Neuronal stem cell (in vitro differentiated cells): ENCODE results near the gene SPRYD3.

Experiments
- DNase-seq: peaks from one replicate; pipeline ENCODE4 v3.0.0-alpha.2; 2013; ENCODE audit warnings: low spot score
- H2AFZ ChIP-seq: one replicate; pipeline ENCODE4 v1.6.1; 2013; ENCODE audit warnings: mild to moderate bottlenecking, low read length, inconsistent platforms
- H2AK5ac ChIP-seq: 2 replicates; pipeline ENCODE4 v1.6.1; 2013; ENCODE audit warnings: low read depth, mild to moderate bottlenecking, inconsistent platforms, low read length, moderate library complexity, mixed read lengths
- H2BK120ac ChIP-seq: 2 replicates; pipeline ENCODE4 v1.6.1; 2013; ENCODE audit warnings: low read depth, mild to moderate bottlenecking, inconsistent platforms, low read length, moderate library complexity, mixed read lengths
- H2BK12ac ChIP-seq: one replicate; pipeline ENCODE4 v1.6.1; 2013; ENCODE audit warnings: low read length, inconsistent platforms
- H2BK15ac ChIP-seq: 2 replicates; pipeline ENCODE4 v1.6.1; 2013; ENCODE audit warnings: mild to moderate bottlenecking, low read length, inconsistent platforms, mixed read lengths
- H2BK5ac ChIP-seq: one replicate; pipeline ENCODE4 v1.6.1; 2013; ENCODE audit warnings: inconsistent platforms, mild to moderate bottlenecking, low read length, moderate library complexity
- H3K14ac ChIP-seq: one replicate; pipeline ENCODE4 v1.6.1; 2013; ENCODE audit warnings: low read length, inconsistent platforms
- H3K18ac ChIP-seq: 2 replicates; pipeline ENCODE4 v1.6.1; 2013; ENCODE audit warnings: low read length, inconsistent platforms
- H3K23ac ChIP-seq: 2 replicates; pipeline ENCODE4 v1.6.1; 2013; ENCODE audit warnings: low read depth, mild to moderate bottlenecking, mixed read lengths, low read length, inconsistent platforms; ENCODE audit not compliant: poor library complexity
- H3K27ac ChIP-seq: replicated peaks from 3 replicates; pipeline ENCODE4 v1.5.1; 2013; ENCODE audit warnings: low read length, inconsistent platforms
- H3K27me3 ChIP-seq, 3 experiments: 2 replicates each; pipeline ENCODE4 v1.6.1; 2013; ENCODE audit warnings: low read length in 3 of 3, mild to moderate bottlenecking in 2 of 3, inconsistent platforms in 1 of 3, low read depth in 1 of 3, mixed read lengths in 1 of 3, moderate library complexity in 1 of 3; ENCODE audit not compliant: control insufficient read depth in 3 of 3, insufficient read depth in 3 of 3
- H3K36me3 ChIP-seq, 2 donors: replicated peaks in 1 of 2; 2 replicates each; pipeline ENCODE4 v1.6.1; 2013; ENCODE audit warnings: low read length in 2 of 2; ENCODE audit not compliant: control insufficient read depth in 2 of 2, insufficient read depth in 2 of 2
- H3K4ac ChIP-seq: 2 replicates; pipeline ENCODE4 v1.6.1; 2013; ENCODE audit warnings: inconsistent platforms, mild to moderate bottlenecking, low read length, moderate library complexity
- H3K4me1 ChIP-seq, 2 donors: 1 replicate in 1 of 2; 2 replicates in 1 of 2; pipeline ENCODE4 v1.6.1; 2013; ENCODE audit warnings: low read length in 2 of 2, low read depth in 1 of 2; ENCODE audit not compliant: control insufficient read depth in 2 of 2, insufficient read depth in 1 of 2
- H3K4me2 ChIP-seq: one replicate; pipeline ENCODE4 v1.6.1; 2013; ENCODE audit warnings: mild to moderate bottlenecking, low read length, inconsistent platforms; ENCODE audit not compliant: insufficient read depth, poor library complexity, severe bottlenecking
- H3K4me3 ChIP-seq, 2 donors: 2 replicates each; pipeline ENCODE4 v1.5.1; 2013; ENCODE audit warnings: low read length in 2 of 2, mild to moderate bottlenecking in 2 of 2, inconsistent platforms in 1 of 2, moderate library complexity in 1 of 2
- H3K79me1 ChIP-seq: one replicate; pipeline ENCODE4 v1.6.1; 2013; ENCODE audit warnings: low read depth, mild to moderate bottlenecking, inconsistent platforms, low read length, moderate library complexity
- H3K9ac ChIP-seq: one replicate; pipeline ENCODE4 v1.6.1; 2013; ENCODE audit warnings: mild to moderate bottlenecking, low read depth, low read length, inconsistent platforms; ENCODE audit not compliant: poor library complexity
- H3K9me3 ChIP-seq, 2 donors: replicated peaks in 1 of 2; 2 replicates each; pipeline versions ENCODE3 to v1.6.1; 2013; ENCODE audit warnings: low read length in 2 of 2, mild to moderate bottlenecking in 2 of 2, inconsistent platforms in 1 of 2, low read depth in 1 of 2, mixed read lengths in 1 of 2, moderate library complexity in 1 of 2; ENCODE audit not compliant: control insufficient read depth in 2 of 2, insufficient read depth in 1 of 2
- H4K8ac ChIP-seq: one replicate; pipeline ENCODE4 v1.6.1; 2013; ENCODE audit warnings: low read depth, mild to moderate bottlenecking, inconsistent platforms, low read length, moderate library complexity
- H4K91ac ChIP-seq: one replicate; pipeline ENCODE4 v1.6.1; 2013; ENCODE audit warnings: low read length, low read depth, mild to moderate bottlenecking, inconsistent platforms; ENCODE audit not compliant: poor library complexity
- WGBS, 2 donors: extraction: QIAGEN DNeasy Blood & Tissue Kit; methylation state at CpG; one replicate each; pipeline ENCODE4 v1.1.7; 2013; ENCODE audit warnings: missing lambda C conversion rate in 2 of 2, mixed read lengths in 1 of 2; ENCODE audit not compliant: insufficient read length in 2 of 2, insufficient replicate concordance in 1 of 2; ENCODE audit errors: extremely low coverage in 2 of 2; 5-methylcytosine and 5-hydroxymethylcytosine counted together

Gene SPRYD3

GRCh38 chr12:53078425-53079225, 565 bp downstream of the SPRYD3 start:
- Histone ChIP-seq H3K4me1 (peaks cover 5 to 6% of the 10 kb centered on the region in 2 donors), H2AK5ac (no peak overlapping the region), H2BK15ac (no peak overlapping the region), H3K18ac (peak overlapping the region; percentile 91), H3K27ac (peak overlapping the region; percentile 82), H3K23ac (peak overlapping the region; percentile 69), H3K27me3 (peaks cover 0 to 5% (median 0%) of the 10 kb centered on the region in 3 experiments), H3K4ac (no peak overlapping the region), H3K79me1 (no peaks in the 10 kb centered on the region), H2BK120ac (no peak overlapping the region), H3K14ac (no peak overlapping the region), H3K36me3 (peaks cover 2 to 28% of the 10 kb centered on the region in 2 donors), H2AFZ (peak overlapping the region; percentile 91), H4K8ac (no peak overlapping the region), H2BK12ac (no peak overlapping the region), H4K91ac (no peak overlapping the region), H2BK5ac (no peak overlapping the region), H3K9ac (peak overlapping the region; percentile 78), H3K4me2 (peak overlapping the region; percentile 88), H3K9me3 (peaks cover 0 to 1% of the 10 kb centered on the region in 2 donors), H3K4me3 (peak overlapping the region; percentile 62 to 79)
- DNase-seq = no peak
- no CpG with 5 or more reads among the region's 25 CpGs for WGBS, 2 donors

DNA sequence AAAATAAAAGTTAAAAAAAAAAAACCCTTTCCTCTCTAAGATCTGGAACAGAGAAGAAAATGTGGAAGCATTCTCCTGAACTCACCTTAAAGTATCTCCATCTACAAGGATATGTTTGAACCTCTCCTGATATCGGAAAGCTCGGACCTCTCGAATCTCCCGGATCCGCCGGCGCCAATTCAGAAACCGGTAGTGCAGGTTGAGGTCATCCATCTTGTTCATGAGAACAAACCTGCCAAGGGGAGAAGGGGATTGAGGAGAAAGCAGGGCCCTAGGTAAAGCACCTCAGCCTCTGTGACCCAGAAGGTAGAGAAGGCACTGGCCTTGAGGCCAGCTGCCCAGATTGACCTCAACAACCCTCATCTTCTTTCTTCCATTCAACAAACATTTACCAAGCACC, 2.2 kb downstream of the SPRYD3 start:
- DNase-seq = no peak
- Histone ChIP-seq H3K9ac (no peak overlapping the region), H3K79me1 (no peaks in the 10 kb centered on the region), H4K91ac (no peak overlapping the region), H3K4ac (no peak overlapping the region), H2BK12ac (no peak overlapping the region), H3K9me3 (peaks cover 0 to 1% of the 10 kb centered on the region in 2 donors), H3K4me2 (no peak overlapping the region), H3K18ac (no peak overlapping the region), H3K4me1 (peaks cover 14 to 15% of the 10 kb centered on the region in 2 donors), H3K4me3 (no peak overlapping the region), H3K14ac (no peak overlapping the region), H4K8ac (no peak overlapping the region), H3K27me3 (peaks cover 0 to 5% (median 0%) of the 10 kb centered on the region in 3 experiments), H2BK120ac (no peak overlapping the region), H3K23ac (no peak overlapping the region), H2BK15ac (no peak overlapping the region), H2AFZ (no peak overlapping the region), H2AK5ac (no peak overlapping the region), H3K36me3 (peaks cover 2 to 28% of the 10 kb centered on the region in 2 donors), H3K27ac (no peak overlapping the region), H2BK5ac (no peak overlapping the region)
- WGBS, 2 donors = no CpG with 5 or more reads among the region's 8 CpGs

- H3K27me3 ChIP-seq = peaks cover 0 to 5% (median 0%) of the 10 kb centered on the region in 3 experiments
These were observed 2.7 kb downstream of the SPRYD3 start for GRCh38 chr12:53076461-53076860.

DNA sequence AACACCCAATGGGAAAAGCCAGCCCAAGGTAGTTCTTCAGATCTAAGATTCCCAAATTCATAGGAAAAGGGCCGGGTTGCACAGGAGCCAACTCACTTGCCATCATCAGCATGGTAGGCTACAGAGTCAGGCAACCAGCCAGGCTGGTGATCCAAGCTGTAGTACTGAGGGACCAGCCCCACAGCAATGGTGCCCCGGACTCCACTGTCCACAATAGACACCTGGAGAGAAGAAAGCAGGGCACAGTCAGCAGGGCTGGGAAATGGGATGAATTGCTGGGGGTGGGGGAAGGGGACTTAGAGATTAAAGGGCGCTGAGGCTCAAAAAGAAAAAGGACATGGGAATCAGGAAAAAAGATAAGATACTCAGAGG, 4.2 kb downstream of the SPRYD3 start:
- no peak overlapping the region for H2BK15ac ChIP-seq
- no peak overlapping the region for H2BK120ac ChIP-seq
- no peak overlapping the region for H3K27ac ChIP-seq
- no CpG with 5 or more reads among the region's 3 CpGs for WGBS, 2 donors
- no peak overlapping the region for H3K4ac ChIP-seq
- H4K8ac ChIP-seq = no peak overlapping the region
- no peak overlapping the region for H2AFZ ChIP-seq
- peaks cover 2 to 28% of the 10 kb centered on the region in 2 donors for H3K36me3 ChIP-seq
- no peak overlapping the region for H3K9ac ChIP-seq
- no peak overlapping the region for H2AK5ac ChIP-seq
- no peak overlapping the region for H3K14ac ChIP-seq
- no peak overlapping the region for H3K18ac ChIP-seq
- H3K4me3 ChIP-seq = no peak overlapping the region
- no peak overlapping the region for H3K4me2 ChIP-seq
- H4K91ac ChIP-seq = no peak overlapping the region
- no peak overlapping the region for H2BK12ac ChIP-seq
- no peaks in the 10 kb centered on the region for H3K27me3 ChIP-seq
- no peak overlapping the region for H2BK5ac ChIP-seq
- DNase-seq = no peak
- no peaks in the 10 kb centered on the region for H3K9me3 ChIP-seq
- H3K79me1 ChIP-seq = no peaks in the 10 kb centered on the region
- peaks cover 17 to 19% of the 10 kb centered on the region in 2 donors for H3K4me1 ChIP-seq
- no peak overlapping the region for H3K23ac ChIP-seq

More at GRCh38 chr12:53076461-53076860, 2.7 kb downstream of the SPRYD3 start:
- Histone ChIP-seq H3K4me1 (peaks cover 14 to 17% of the 10 kb centered on the region in 2 donors), H2BK12ac (no peak overlapping the region), H2AFZ (no peak overlapping the region), H3K18ac (no peak overlapping the region), H2BK15ac (no peak overlapping the region), H2BK120ac (no peak overlapping the region), H3K9ac (no peak overlapping the region), H3K27ac (no peak overlapping the region), H3K79me1 (no peaks in the 10 kb centered on the region), H2AK5ac (no peak overlapping the region), H3K23ac (no peak overlapping the region), H4K8ac (no peak overlapping the region), H3K4ac (no peak overlapping the region), H2BK5ac (no peak overlapping the region), H3K9me3 (peaks cover 0 to 1% of the 10 kb centered on the region in 2 donors), H3K4me3 (no peak overlapping the region), H3K36me3 (peaks cover 2 to 28% of the 10 kb centered on the region in 2 donors), H3K14ac (no peak overlapping the region), H4K91ac (no peak overlapping the region), H3K4me2 (no peak overlapping the region)
- DNase-seq = no peak
- no CpG with 5 or more reads among the region's 3 CpGs for WGBS, 2 donors
